Posterior cingulate gyrus (tissue), 11 donors: Measurements from ENCODE around the gene SALL1.

Source experiments
- DNase-seq, 10 donors: peaks; one replicate each; pipeline versions ENCODE4 v3.0.0 to v3.0.0-alpha.2; 2020 to 2021; ENCODE audit warnings: mixed read lengths in 3 of 10
- intact Hi-C: fragments of 100-400 bp; cut with DNase I; formaldehyde crosslinking; loops from one replicate; pipeline ENCODE4 v1.15.1; 2023

Gene SALL1

GRCh38 chr16:51159296-51159695, 8.2 kb upstream of the SALL1 start:
- intact Hi-C loops: loop anchor here (10.0 kb wide), 2 partner anchors 196 to 366 kb away; no protein-coding TSS in a partner anchor
- DNase-seq: no peak

- no peak for DNase-seq
- intact Hi-C loops: loop anchor here (10.0 kb wide), 2 partner anchors 197 to 367 kb away; no protein-coding TSS in a partner anchor
Observed at GRCh38 chr16:51157698-51158097, 6.6 kb upstream of the SALL1 start.

- DNase-seq: no peak
- intact Hi-C loops: loop anchor here (10.0 kb wide), 2 partner anchors 198 to 368 kb away; no protein-coding TSS in a partner anchor
Observed at GRCh38 chr16:51156807-51157200, 5.7 kb upstream of the SALL1 start.

DNA sequence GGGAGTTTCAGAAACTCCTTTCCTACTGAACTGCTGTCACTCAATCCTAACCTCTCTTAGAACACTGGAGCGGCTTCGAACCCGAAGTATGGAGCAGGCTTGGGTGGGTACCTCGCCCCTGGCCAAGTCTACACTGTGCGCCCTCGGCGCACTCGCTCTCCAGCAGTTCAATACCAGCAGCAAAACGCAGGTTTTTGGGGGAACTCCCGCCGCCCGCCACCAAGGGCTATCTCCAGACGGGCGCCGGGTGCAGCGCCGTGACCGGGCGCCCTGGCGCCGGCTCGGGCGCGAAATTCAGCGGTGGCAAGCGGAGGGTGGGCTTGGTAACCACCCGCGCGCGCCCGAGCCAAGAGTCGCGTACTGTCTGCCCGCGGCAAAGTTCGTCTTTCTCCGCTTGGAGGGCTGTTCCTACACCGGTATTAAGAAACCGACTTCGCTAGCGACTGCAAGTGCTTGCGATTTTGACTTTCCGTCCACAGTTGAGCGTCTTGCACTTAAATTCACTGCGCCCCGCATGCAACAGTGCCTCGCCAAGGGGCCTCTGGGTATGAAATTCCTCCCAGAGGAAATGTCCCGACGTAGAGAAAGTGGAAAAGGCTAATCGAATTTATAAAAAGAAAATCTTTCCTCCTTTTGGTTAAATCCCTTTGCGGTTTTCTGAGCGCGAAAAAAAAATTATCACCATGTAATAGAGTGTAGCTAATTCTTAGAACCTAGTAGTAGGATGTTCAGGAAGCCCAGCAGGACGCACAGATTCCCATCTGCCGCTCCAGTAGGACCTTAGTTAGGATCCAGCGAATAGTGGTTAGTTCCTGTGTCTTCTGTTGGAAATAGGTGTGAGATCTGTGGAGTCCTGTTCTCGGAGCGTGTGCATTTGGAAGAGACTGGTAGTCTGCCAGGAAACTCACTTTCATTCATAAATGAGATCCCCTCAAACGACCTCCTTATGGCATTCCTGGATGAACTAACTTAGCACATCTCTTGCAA, 5.0 kb upstream of the SALL1 start:
- peak in 3 of 10 donors; percentile 46 to 72 (median 63) for DNase-seq
- intact Hi-C loops: loop anchor here (10.0 kb wide), 2 partner anchors 199 to 369 kb away; no protein-coding TSS in a partner anchor

DNA sequence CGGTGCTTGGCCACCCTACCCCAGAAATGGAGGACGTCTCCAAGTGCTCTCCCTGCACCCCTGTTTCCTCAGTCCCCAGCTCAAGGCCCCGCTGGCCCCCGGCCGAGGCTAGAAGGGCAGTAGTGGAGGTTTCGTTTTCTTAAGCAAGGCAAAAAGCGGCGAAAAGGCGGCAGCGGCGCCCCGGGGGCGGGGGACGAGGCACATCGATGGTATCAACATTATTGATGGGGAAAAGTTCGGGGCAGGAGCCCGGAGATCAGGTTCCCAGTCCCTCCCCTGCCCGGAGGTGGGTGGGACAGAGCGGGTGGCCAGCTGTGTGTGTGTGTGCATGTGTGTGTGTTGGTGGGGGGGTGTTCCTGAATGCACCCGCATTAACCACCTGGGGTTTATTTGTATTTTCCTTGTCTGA, 4.1 kb upstream of the SALL1 start:
- DNase-seq: peak in 3 of 10 donors; percentile 39 to 89 (median 78)
- intact Hi-C loops: loop anchor here (10.0 kb wide), 2 partner anchors 200 to 370 kb away; no protein-coding TSS in a partner anchor

DNA sequence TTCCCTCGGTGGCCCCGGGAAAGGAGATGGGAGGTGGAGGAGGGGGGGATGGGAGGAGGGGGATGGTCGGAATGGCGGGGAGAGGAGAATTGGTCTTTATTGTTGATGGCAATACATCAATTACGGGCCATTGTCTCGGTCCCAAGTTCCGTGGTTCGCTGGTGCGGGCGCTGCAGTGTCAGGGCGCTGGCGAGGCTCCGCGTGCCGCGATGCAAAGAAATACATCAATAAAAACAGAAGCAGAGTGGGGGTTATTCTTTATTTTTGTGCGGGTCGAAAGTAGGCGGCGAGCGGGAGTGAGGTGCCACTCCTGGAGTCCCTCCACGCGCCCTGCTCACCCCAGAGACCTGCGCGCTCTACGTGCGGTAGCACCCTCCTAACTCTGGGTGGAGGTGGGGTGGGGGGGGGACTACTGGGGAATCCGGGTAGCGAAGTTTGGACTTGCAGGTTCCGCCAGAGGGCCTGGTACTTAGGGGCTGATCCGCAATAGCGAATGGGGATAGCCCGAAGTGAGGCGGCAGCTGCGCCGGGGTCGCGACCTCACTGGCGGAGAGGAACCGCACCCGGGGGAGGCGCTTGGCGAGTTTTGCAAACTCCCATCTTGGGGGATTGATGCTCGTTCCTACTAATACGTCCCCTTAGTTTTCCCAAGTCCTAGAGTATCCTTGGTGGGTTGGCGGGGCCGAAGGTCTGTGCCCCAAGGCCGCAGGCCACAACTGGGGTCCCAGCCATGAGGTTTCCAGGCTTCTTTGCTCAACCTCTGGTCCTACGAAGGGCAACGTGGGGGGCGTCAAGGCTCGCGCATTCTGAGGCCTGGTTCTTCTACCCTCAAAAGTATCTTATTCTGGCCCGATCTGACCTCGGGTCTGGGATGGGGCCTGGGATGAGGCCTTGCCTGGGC, 3.5 kb upstream of the SALL1 start:
- DNase-seq: peak in 5 of 10 donors; percentile 24 to 88 (median 43)
- intact Hi-C loops: loop anchor here (5.0 to 10.0 kb wide), 4 partner anchors 200 to 370 kb away; no protein-coding TSS in a partner anchor

DNA sequence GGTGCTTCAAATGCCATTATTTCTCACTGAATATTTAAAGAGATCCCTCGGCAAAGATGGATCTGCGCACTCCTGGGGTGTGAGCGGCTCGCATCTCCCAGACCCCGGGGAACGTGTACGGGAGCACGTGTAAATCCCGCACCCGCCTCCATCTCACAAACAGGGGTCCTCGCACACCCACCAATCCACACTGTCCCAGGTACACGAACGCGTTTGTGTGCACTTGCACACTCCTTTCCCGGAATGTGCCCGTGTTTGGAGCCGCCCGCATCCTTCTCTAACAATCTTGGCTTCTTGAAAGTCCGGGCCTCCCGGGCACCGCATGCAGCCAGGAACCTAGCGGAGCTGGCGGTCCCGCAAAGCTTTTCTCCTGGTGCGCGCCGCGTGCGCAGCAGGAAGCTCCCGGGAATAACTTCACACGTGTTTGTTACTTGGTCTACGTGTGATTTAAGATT, 2.5 kb upstream of the SALL1 start:
- intact Hi-C loops: loop anchor here (5.0 to 10.0 kb wide), 4 partner anchors 201 to 371 kb away; no protein-coding TSS in a partner anchor
- peak in 2 of 10 donors; percentile 43 to 85 for DNase-seq

DNA sequence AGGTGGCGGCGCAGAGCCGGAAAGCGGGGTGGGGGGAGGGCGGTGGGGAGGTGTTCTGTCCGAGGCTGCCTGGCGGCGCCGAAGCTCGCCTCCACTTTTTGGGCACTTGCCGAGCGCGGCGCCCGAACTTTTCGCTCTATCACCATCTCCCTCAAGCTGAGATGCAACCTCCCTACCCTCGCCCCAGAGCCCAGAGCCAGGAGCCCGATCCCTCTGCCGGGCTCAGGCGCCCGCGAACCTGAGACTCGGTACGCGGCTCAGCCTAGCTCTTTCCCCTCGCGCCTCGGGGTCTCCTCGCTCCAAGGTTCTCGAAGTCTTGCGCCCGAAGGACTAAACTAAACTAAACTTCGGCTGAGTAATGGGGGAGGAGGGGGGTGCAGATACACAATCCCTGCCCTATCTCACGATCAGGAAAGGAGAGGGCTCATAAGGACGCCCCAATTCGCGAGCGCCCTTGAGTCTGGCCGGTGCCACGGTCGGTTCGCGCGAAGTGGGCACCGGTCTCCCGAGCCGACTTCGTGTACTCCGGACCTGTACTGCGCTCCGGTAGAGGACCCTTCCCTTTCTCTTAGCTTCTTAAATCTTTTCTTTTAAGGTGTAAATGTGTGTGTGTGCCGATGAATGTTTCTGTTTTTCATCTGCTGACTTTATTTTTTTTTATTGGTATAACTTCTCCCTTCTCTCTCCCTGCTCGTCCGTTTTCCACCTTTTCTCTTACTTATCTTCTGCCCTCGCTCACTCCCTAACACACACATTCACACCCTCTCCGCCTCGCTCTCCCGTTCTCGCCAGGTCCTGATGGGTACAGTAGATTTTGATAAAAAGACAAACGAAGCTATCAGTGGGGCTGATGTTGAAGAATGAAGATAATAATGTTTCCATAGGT, 1.9 kb upstream of the SALL1 start:
- intact Hi-C loops: loop anchor here (5.0 to 10.0 kb wide), 4 partner anchors 202 to 372 kb away; no protein-coding TSS in a partner anchor
- DNase-seq: peak in 4 of 10 donors; percentile 33 to 84 (median 54)

DNA sequence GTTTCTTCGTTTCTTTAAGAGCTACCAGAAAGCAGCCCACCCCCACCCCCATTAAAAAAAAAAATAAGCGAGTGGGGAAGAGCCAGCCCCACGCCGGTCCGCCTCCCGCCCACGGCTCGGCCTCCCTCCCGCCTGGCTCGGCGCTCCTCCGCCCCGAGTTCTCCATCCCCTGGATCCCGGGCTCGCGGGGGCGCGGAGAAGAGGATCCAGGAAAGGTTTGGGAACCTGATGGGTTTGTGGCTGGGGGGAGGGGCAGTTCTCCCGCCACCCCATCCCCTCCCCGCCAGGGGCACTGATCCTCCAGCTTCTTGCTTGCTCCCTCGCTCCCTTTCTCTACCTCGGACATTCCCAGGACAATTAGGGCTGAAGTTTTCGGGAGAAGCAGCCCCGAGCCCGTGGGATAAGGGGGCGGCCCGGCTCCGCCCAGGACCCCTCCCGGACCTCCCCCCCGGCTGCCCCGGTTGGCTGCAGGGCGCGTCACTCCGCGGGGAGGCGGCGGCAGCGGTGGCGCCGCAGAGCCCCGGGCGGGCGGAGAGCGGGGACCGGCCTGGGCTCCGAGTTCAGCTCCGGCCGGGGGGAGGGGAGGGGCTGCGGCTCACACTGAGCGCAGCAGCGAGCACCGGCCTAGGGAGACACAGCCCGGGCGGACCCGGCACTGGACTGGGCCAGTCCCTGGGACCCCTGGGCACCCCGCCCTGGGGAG, 1.0 kb upstream of the SALL1 start:
- peak; percentile 82 to 99 (median 89) for DNase-seq
- intact Hi-C loops: loop anchor here (5.0 to 10.0 kb wide), 4 partner anchors 203 to 373 kb away; no protein-coding TSS in a partner anchor

DNA sequence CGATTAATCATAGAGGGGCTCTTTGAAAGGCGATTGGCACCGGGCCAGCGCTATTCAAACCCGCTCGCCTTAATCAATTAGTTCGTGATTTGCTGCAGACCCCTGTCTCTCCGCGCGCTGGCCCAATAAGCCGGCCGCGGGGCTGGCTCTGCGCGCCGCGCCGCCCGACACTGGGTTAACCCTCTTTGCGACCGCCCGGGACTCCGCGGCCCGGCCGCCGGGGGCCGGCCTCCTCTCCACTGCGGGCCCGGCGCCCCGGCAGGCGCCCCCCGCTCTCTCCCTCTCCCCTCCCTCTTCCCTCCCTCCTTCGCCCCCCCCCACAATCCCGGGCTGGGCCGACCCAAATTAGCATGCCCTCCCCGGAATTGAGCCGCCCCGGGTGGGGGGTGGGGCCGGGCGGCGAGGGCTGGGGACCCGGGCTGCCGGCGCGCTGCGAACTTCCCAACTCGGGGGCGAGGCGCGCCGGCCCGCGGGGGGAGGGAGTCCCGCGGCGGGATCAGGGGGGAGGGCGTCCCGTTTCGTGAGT, 428 bp upstream of the SALL1 start:
- intact Hi-C loops: loop anchor here (5.0 to 10.0 kb wide), 4 partner anchors 203 to 373 kb away; no protein-coding TSS in a partner anchor
- peak; percentile 72 to 97 (median 83) for DNase-seq

- intact Hi-C loops: loop anchor here (5.0 to 10.0 kb wide), 4 partner anchors 204 to 374 kb away; no protein-coding TSS in a partner anchor
- DNase-seq: peak in 3 of 10 donors; percentile 47 to 86 (median 83)
Observed at GRCh38 chr16:51150165-51150887, 744 bp downstream of the SALL1 start.

GRCh38 chr16:51149721-51150164, 1.3 kb downstream of the SALL1 start:
- peak in 3 of 10 donors; percentile 37 to 77 (median 62) for DNase-seq
- intact Hi-C loops: loop anchor here (5.0 to 10.0 kb wide), 5 partner anchors 95 to 375 kb away; no protein-coding TSS in a partner anchor

DNA sequence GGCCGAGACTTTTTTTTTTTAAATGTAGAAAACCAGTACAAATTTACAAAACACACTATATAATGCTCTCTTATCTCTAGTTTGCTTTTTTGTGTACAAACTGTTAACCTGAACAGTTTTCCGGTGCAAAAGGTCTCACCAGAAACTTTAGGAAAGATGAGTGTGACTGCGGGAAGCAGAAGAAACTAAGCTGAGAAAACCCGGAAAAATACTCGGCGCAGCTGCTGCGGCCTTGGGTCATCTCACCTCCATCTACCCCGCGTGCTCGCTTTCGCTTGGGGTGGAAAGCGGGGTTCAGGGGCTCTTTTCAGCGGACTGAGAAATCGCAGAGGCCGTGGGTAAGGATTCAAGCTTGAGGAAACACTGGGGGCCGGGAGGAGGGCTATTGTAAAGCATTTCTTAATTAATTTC, 1.8 kb downstream of the SALL1 start:
- intact Hi-C loops: loop anchor here (10.0 kb wide), 1 partner anchor 94 kb away; no protein-coding TSS in a partner anchor
- DNase-seq: peak in 2 of 10 donors; percentile 41 to 71

- no peak for DNase-seq
- intact Hi-C loops: loop anchor here (10.0 kb wide), 1 partner anchor 94 kb away; no protein-coding TSS in a partner anchor
Observed at GRCh38 chr16:51148678-51149228, 2.3 kb downstream of the SALL1 start.

GRCh38 chr16:51147776-51148677, 3.0 kb downstream of the SALL1 start:
- DNase-seq: no peak
- intact Hi-C loops: loop anchor here (10.0 kb wide), 1 partner anchor 93 kb away; no protein-coding TSS in a partner anchor
